K562 (cell line): ENCODE measurements around the gene CDYL2. TPM values are rescaled to one million over a fixed set of nuclear protein-coding genes. Genes with fewer than 3 reads are reported as not detected.

Experiments used
- ATAC-seq: fragments of 200-7000 bp; cut with Tn5 transposase; 3 replicates; pipeline ENCODE4 v1.9.1; 2020; ENCODE audit warnings: moderate library complexity
- BruUV-seq: library from RNA; stranded (reverse); fragments of 400-500 nt; replicated peaks from 2 replicates; lab custom pipeline; 2021; lab: Mats Ljungman, UMichigan
- CTCF ChIA-PET: fragments of 300-600 bp; formaldehyde crosslinking; extraction: SDS; loops from one replicate; lab custom pipeline; 2021; ENCODE audit warnings: low intra/inter-chr PET ratio; lab: Yijun Ruan, JAX
- POLR2A ChIA-PET: fragments of 300-600, 350-650 bp; sonication (Branson Sonifier 250); formaldehyde crosslinking; extraction: SDS; loops from one replicate; lab custom pipeline; 2021; ENCODE audit warnings: antibody characterized with exemption, inconsistent platforms; lab: Yijun Ruan, JAX
- DNase-seq, 4 experiments: peaks; one replicate each; pipeline versions ENCODE4 v3.0.0 to v3.0.0-alpha.2; 2011 to 2018; ENCODE audit warnings: low spot score in 3 of 4, mixed read lengths in 3 of 4; ENCODE audit errors: extremely low read depth in 1 of 4
- FAIRE-seq: peaks from 2 replicates; lab custom pipeline; 2011; peaks lifted over from hg19 to GRCh38; lab: Jason Lieb, UNC
- H2AFZ ChIP-seq: 2 replicates; pipeline ENCODE4 v1.6.0; 2011; ENCODE audit warnings: low read depth, low read length, control low read depth, inconsistent platforms
- H3K27ac ChIP-seq: fragments of 200-600 bp; 3 replicates; pipeline ENCODE4 v1.8.0; 2011; ENCODE audit warnings: low read depth, mild to moderate bottlenecking, control low read depth, inconsistent platforms, low read length, moderate library complexity, mixed read lengths; ENCODE audit errors: extremely low read depth
- H3K27me3 ChIP-seq, 2 experiments: fragments of 300-600 bp in 1 of 2; 2 replicates in 1 of 2; 3 replicates in 1 of 2; pipeline versions ENCODE4 v1.6.0 to v1.8.0; 2011; ENCODE audit warnings: inconsistent platforms in 2 of 2, low read length in 2 of 2, mild to moderate bottlenecking in 1 of 2, mixed read lengths in 1 of 2, moderate library complexity in 1 of 2; ENCODE audit not compliant: control insufficient read depth in 2 of 2, insufficient read depth in 2 of 2
- H3K36me3 ChIP-seq: fragments of 300-600 bp; 3 replicates; pipeline ENCODE4 v1.8.0; 2011; ENCODE audit warnings: mild to moderate bottlenecking, low read length, inconsistent platforms; ENCODE audit not compliant: control insufficient read depth, insufficient read depth
- H3K4me1 ChIP-seq, 2 experiments: fragments of 200-600 bp in 1 of 2; replicated peaks in 1 of 2; 2 replicates in 1 of 2; 3 replicates in 1 of 2; pipeline versions ENCODE4 v1.5.1 to v1.8.0; 2011; ENCODE audit warnings: inconsistent platforms in 2 of 2, low read length in 2 of 2, mild to moderate bottlenecking in 1 of 2, mixed read lengths in 1 of 2, moderate library complexity in 1 of 2; ENCODE audit not compliant: control insufficient read depth in 2 of 2, insufficient read depth in 2 of 2
- H3K4me2 ChIP-seq: 2 replicates; pipeline ENCODE4 v1.6.1; 2011; ENCODE audit warnings: low read length, control low read depth, inconsistent platforms, mixed read lengths; ENCODE audit not compliant: insufficient read depth
- H3K4me3 ChIP-seq: fragments of 200-600 bp; sonication (generic), shearing (Covaris generic); 2 replicates; pipeline ENCODE4 v1.5.1; 2016; ENCODE audit warnings: control low read depth, inconsistent platforms
- H3K79me2 ChIP-seq: fragments of 200-600 bp; 3 replicates; pipeline ENCODE4 v1.8.0; 2011; ENCODE audit warnings: low read length, inconsistent platforms; ENCODE audit not compliant: control insufficient read depth, insufficient read depth
- H3K9ac ChIP-seq, 2 experiments: 2 replicates each; pipeline versions ENCODE4 v1.6.0 to v1.6.1; 2011; ENCODE audit warnings: low read depth in 2 of 2, low read length in 2 of 2, control low read depth in 1 of 2, inconsistent platforms in 1 of 2, mild to moderate bottlenecking in 1 of 2, mixed read lengths in 1 of 2; ENCODE audit not compliant: insufficient read depth in 1 of 2
- H3K9me1 ChIP-seq: one replicate; pipeline ENCODE4 v1.6.0; 2011; ENCODE audit warnings: inconsistent platforms, mild to moderate bottlenecking, low read length, moderate library complexity; ENCODE audit not compliant: control insufficient read depth, insufficient read depth
- H3K9me3 ChIP-seq: replicated peaks from 2 replicates; pipeline ENCODE4 v1.5.1; 2011; ENCODE audit warnings: low read depth, low read length, inconsistent platforms; ENCODE audit not compliant: control insufficient read depth, insufficient read depth
- H4K20me1 ChIP-seq: replicated peaks from 2 replicates; pipeline ENCODE4 v1.6.1; 2011; ENCODE audit warnings: low read length, inconsistent platforms, mixed read lengths; ENCODE audit not compliant: control insufficient read depth, insufficient read depth
- ARID1B ChIP-seq: fragments of 450-650 bp; IDR thresholded peaks from 2 replicates; pipeline ENCODE4 v1.6.1; 2016; ENCODE audit warnings: antibody characterized with exemption, mild to moderate bottlenecking, inconsistent platforms
- ATF3 ChIP-seq, 2 experiments: fragments of 450-650 bp in 1 of 2; sonication (generic) in 1 of 2; formaldehyde crosslinking in 1 of 2; IDR thresholded peaks in 1 of 2; conservative IDR thresholded peaks in 1 of 2; 2 replicates each; pipeline versions ENCODE4 v1.6.1 to v1.8.1; 2016 to 2023; ENCODE audit warnings: mild to moderate bottlenecking in 2 of 2, moderate library complexity in 2 of 2, inconsistent platforms in 1 of 2, missing genetic modification reagents in 1 of 2
- CBFA2T3 ChIP-seq: fragments of 450-650 bp; IDR thresholded peaks from 2 replicates; pipeline ENCODE4 v1.6.1; 2017
- EGR1 ChIP-seq: fragments of 450-650 bp; conservative IDR thresholded peaks from 2 replicates; pipeline ENCODE4 v1.6.1; 2017; ENCODE audit warnings: mild to moderate bottlenecking
- FOSL1 ChIP-seq: fragments of 200-800 bp; sonication (Bioruptor generic); conservative IDR thresholded peaks from 2 replicates; pipeline ENCODE4 v1.6.1; 2016; ENCODE audit warnings: missing genetic modification characterization, missing compliant biosample characterization
- NFATC3 ChIP-seq: fragments of 450-650 bp; IDR thresholded peaks from 2 replicates; pipeline ENCODE4 v1.6.1; 2017; ENCODE audit warnings: mild to moderate bottlenecking
- NR3C1 ChIP-seq: sonication (generic); formaldehyde crosslinking; IDR thresholded peaks from 2 replicates; pipeline ENCODE4 v1.8.1; 2022; ENCODE audit warnings: missing genetic modification reagents
- POLR2A ChIP-seq: fragments of 450-650 bp; conservative IDR thresholded peaks from 2 replicates; pipeline ENCODE4 v1.6.1; 2016
- PRDM10 ChIP-seq: fragments of 450-650 bp; IDR thresholded peaks from 2 replicates; pipeline ENCODE4 v1.6.1; 2018; ENCODE audit not compliant: partially characterized antibody
- VEZF1 ChIP-seq: fragments of 200-800 bp; sonication (Bioruptor generic); IDR thresholded peaks from 2 replicates; pipeline ENCODE4 v1.6.1; 2017; ENCODE audit warnings: missing genetic modification characterization, missing compliant biosample characterization
- ZNF551 ChIP-seq: fragments of 250-450 bp; sonication (Bioruptor Pico); IDR thresholded peaks from 2 replicates; pipeline ENCODE4 v1.5.0; 2021; ENCODE audit warnings: mild to moderate bottlenecking, moderate library complexity
- ZNF644 ChIP-seq: fragments of 200-800 bp; sonication (Bioruptor generic); IDR thresholded peaks from 2 replicates; pipeline ENCODE4 v1.6.1; 2016; ENCODE audit warnings: low read depth, missing genetic modification characterization, missing compliant biosample characterization
- WGBS: fragments of 100-300 bp; shearing (Covaris generic); methylation state at CpG from one replicate; pipeline ENCODE4 v1.1.6; 2016; ENCODE audit warnings: low coverage, mixed read lengths; ENCODE audit not compliant: insufficient coverage; ENCODE audit errors: missing lambda C conversion rate; 5-methylcytosine and 5-hydroxymethylcytosine counted together
- in situ Hi-C: fragments of 300-500 bp; cut with MboI; formaldehyde crosslinking; loops from 4 replicates; pipeline ENCODE4 v1.15.0; 2018; ENCODE audit warnings: inconsistent platforms, mixed read lengths
- intact Hi-C: fragments of 100-400 bp; cut with micrococcal nuclease; formaldehyde crosslinking; loops from 2 replicates; pipeline ENCODE4 v1.14.2; 2022
- polyA plus RNA-seq, 8 experiments: library from polyadenylated mRNA; depleted of rRNA in 4 of 8; stranded (reverse) in 5 of 8; unstranded in 3 of 8; fragments of >200 nt; fragmentation: Nextera tagmentation in 2 of 8; fragmentation: Illumina TruSeq in 1 of 8; extraction: Ambion mirVana in 2 of 8; extraction: Trizol in 1 of 8; gene quantifications; 2 replicates each; pipeline versions ENCODE4 v1.2.1 to v1.2.3, GENCODE V29; 2011 to 2014; ENCODE audit warnings: inconsistent platforms in 1 of 8, missing spikeins in 1 of 8
- total RNA-seq, 7 experiments: library from RNA; depleted of rRNA in 6 of 7; stranded (reverse); fragments of >200 nt in 6 of 7; fragmentation: Illumina TruSeq in 2 of 7; extraction: Trizol in 2 of 7; gene quantifications; 2 replicates each; pipeline versions ENCODE4 v1.2.1 to v1.2.3, GENCODE V29; 2011 to 2021; ENCODE audit warnings: low replicate concordance in 1 of 7

Gene CDYL2
- total and polyA plus RNA-seq, 9 of the 15 experiments (the other 6 are each of a cell fraction or from before 2014, with no cell fraction given): under 0.01 to 0.04 (median 0.01) TPM; not detected in 6

- Histone ChIP-seq H3K4me1 (no peaks in the 10 kb centered on the region; a peak in 1 of 5 replicates), H3K27ac (no peak overlapping the region), H3K36me3 (no peaks in the 10 kb centered on the region), H3K4me2 (no peak overlapping the region), H2AFZ (no peak overlapping the region), H3K9me3 (no peaks in the 10 kb centered on the region), H3K79me2 (no peaks in the 10 kb centered on the region), H3K4me3 (no peak overlapping the region), H4K20me1 (no peaks in the 10 kb centered on the region), H3K27me3 (peaks cover 0 to 3% of the 10 kb centered on the region in 2 experiments; a peak in 1 of 5 replicates), H3K9ac (no peak overlapping the region), H3K9me1 (no peaks in the 10 kb centered on the region)
- ChIA-PET POLR2A (no interaction called here), CTCF (no interaction called here)
- no TSS peak for BruUV-seq
- FAIRE-seq: no peak
- TF ChIP-seq ZNF551 (CRISPR knock-in tag): no peak
- TF ChIP-seq NR3C1 (CRISPR knock-in tag): no peak
- peak; percentile 9 for TF ChIP-seq PRDM10
- peak; percentile 50 for TF ChIP-seq VEZF1 (CRISPR knock-in tag)
- no peak for TF ChIP-seq ZNF644 (tag)
- TF ChIP-seq POLR2A: no peak
- TF ChIP-seq CBFA2T3: peak; percentile 12; the same call in 1 of the 2 replicates
- no peak for TF ChIP-seq NFATC3
- peak; percentile 52; the same call in 1 of the 2 replicates for TF ChIP-seq ARID1B
- peak; percentile 64 for TF ChIP-seq FOSL1
- TF ChIP-seq ATF3 (IDR thresholded peaks at IDR 0.05): peak; percentile 82
- no peak for TF ChIP-seq ATF3 (CRISPR knock-in tag; conservative IDR thresholded peaks at IDR 0.05)
- peak; percentile 26; the same call in 1 of the 2 replicates for TF ChIP-seq EGR1
- intact Hi-C loops: no loop called here
- peak in 3 of 4 experiments; percentile 19 to 39 (median 35) for DNase-seq
- WGBS: under 1% methylated on average over 9 of the region's 9 CpGs
- ATAC-seq: peak; percentile 38; the same call in 1 of the 3 replicates
- in situ Hi-C loops: no loop called here
These were observed 234.8 kb downstream of the CDYL2 start for GRCh38 chr16:80569440-80570105.
